Neural progenitor cell (in vitro differentiated cells): ENCODE results near the gene ANAPC16. TPM values are rescaled to one million over a fixed set of nuclear protein-coding genes. Genes with fewer than 3 reads are reported as not detected.
A peak's percentile ranks its signal among the peaks of the same experiment; 100 is the strongest.

Source experiments
- DNase-seq: peaks from one replicate; pipeline ENCODE4 v3.0.0-alpha.2; 2016; ENCODE audit warnings: low spot score
- H2AFZ ChIP-seq: fragments of 200-600 bp; sonication (generic); replicated peaks from 2 replicates; pipeline ENCODE4 v1.6.1; 2016; ENCODE audit warnings: antibody characterized with exemption
- H3F3A ChIP-seq: fragments of 200-600 bp; sonication (generic); 2 replicates; pipeline ENCODE4 v1.6.1; 2016; ENCODE audit warnings: antibody characterized with exemption, low read depth
- H3K27ac ChIP-seq: fragments of 200-600 bp; sonication (generic); 2 replicates; pipeline ENCODE4 v1.5.1; 2016; ENCODE audit warnings: mild to moderate bottlenecking
- H3K27me3 ChIP-seq: fragments of 200-600 bp; sonication (generic); 2 replicates; pipeline ENCODE4 v1.6.1; 2016; ENCODE audit warnings: mild to moderate bottlenecking, moderate library complexity
- H3K36me3 ChIP-seq: fragments of 200-600 bp; sonication (generic); 2 replicates; pipeline ENCODE4 v1.5.1; 2016
- H3K4me1 ChIP-seq: fragments of 200-600 bp; sonication (generic); 2 replicates; pipeline ENCODE4 v1.6.1; 2016; ENCODE audit warnings: mixed run types
- H3K4me2 ChIP-seq: fragments of 200-600 bp; sonication (generic); 2 replicates; pipeline ENCODE4 v1.6.1; 2016
- H3K4me3 ChIP-seq: fragments of 200-600 bp; sonication (generic); 2 replicates; pipeline ENCODE4 v1.5.1; 2016
- H3K79me2 ChIP-seq: fragments of 200-600 bp; sonication (generic); 2 replicates; pipeline ENCODE4 v1.6.1; 2016; ENCODE audit warnings: low read depth
- H3K9ac ChIP-seq: fragments of 200-600 bp; sonication (generic); 2 replicates; pipeline ENCODE4 v1.6.1; 2016
- H3K9me3 ChIP-seq: fragments of 200-600 bp; sonication (generic); 2 replicates; pipeline ENCODE4 v1.5.1; 2016; ENCODE audit warnings: low read depth
- H4K20me1 ChIP-seq: fragments of 200-600 bp; sonication (generic); 2 replicates; pipeline ENCODE4 v1.6.1; 2016; ENCODE audit warnings: low read depth
- H3K27ac Mint-ChIP-seq: 3 replicates; pipeline ENCODE4 v1.8.0; 2021; ENCODE audit warnings: mixed read lengths
- H3K27me3 Mint-ChIP-seq: 2 replicates; pipeline ENCODE4 v1.8.0; 2022; ENCODE audit warnings: low read depth, mild to moderate bottlenecking, inconsistent platforms, moderate library complexity, mixed read lengths; ENCODE audit not compliant: insufficient read depth
- H3K36me3 Mint-ChIP-seq: 3 replicates; pipeline ENCODE4 v1.8.0; 2021; ENCODE audit warnings: mixed read lengths
- H3K4me1 Mint-ChIP-seq: 3 replicates; pipeline ENCODE4 v1.8.0; 2021; ENCODE audit warnings: mixed read lengths
- H3K4me3 Mint-ChIP-seq: 3 replicates; pipeline ENCODE4 v1.8.0; 2021; ENCODE audit warnings: mild to moderate bottlenecking, moderate library complexity, mixed read lengths
- H3K9me3 Mint-ChIP-seq: 3 replicates; pipeline ENCODE4 v1.8.0; 2020; ENCODE audit warnings: mixed read lengths
- CTCF ChIP-seq: fragments of 200-600 bp; sonication (generic); IDR thresholded peaks from 2 replicates; pipeline ENCODE4 v1.5.1; 2017; ENCODE audit warnings: antibody characterized with exemption, mild to moderate bottlenecking
- EZH2 ChIP-seq: fragments of 200-600 bp; sonication (generic); IDR thresholded peaks from 2 replicates; pipeline ENCODE4 v1.6.1; 2017; ENCODE audit warnings: antibody characterized with exemption, mild to moderate bottlenecking, moderate library complexity
- EZH2phosphoT487 ChIP-seq: fragments of 200-600 bp; sonication (generic); IDR thresholded peaks from 2 replicates; pipeline ENCODE4 v1.6.1; 2017; ENCODE audit warnings: antibody characterized with exemption
- total RNA-seq: library from RNA; depleted of rRNA; stranded (reverse); fragments of >200 nt; gene quantifications from 2 replicates; pipeline ENCODE4 v1.2.3, GENCODE V29; 2015; ENCODE audit warnings: low replicate concordance

The ANAPC16 gene
- total RNA-seq, 1 donor from 2014 or later, result 217 TPM

GRCh38 chr10:72241691-72242252, 26.0 kb downstream of the ANAPC16 start:
- Mint-ChIP-seq H3K9me3 (no peaks in the 10 kb centered on the region), H3K36me3 (peaks cover 8% of the 10 kb centered on the region), H3K4me3 (no peak overlapping the region), H3K27me3 (peaks cover 4% of the 10 kb centered on the region), H3K4me1 (peaks cover 33% of the 10 kb centered on the region), H3K27ac (peak overlapping the region; percentile 46)
- no peak for DNase-seq
- Histone ChIP-seq H3K9me3 (no peaks in the 10 kb centered on the region), H3K27ac (no peak overlapping the region), H3K4me1 (peaks cover 3% of the 10 kb centered on the region), H3K9ac (no peak overlapping the region), H3F3A (peaks cover 3% of the 10 kb centered on the region), H4K20me1 (no peaks in the 10 kb centered on the region), H3K79me2 (no peaks in the 10 kb centered on the region), H2AFZ (no peak overlapping the region), H3K4me3 (no peak overlapping the region), H3K27me3 (no peaks in the 10 kb centered on the region), H3K36me3 (no peaks in the 10 kb centered on the region), H3K4me2 (no peak overlapping the region)
- no peak for TF ChIP-seq EZH2
- no peak for TF ChIP-seq EZH2phosphoT487
- TF ChIP-seq CTCF, result no peak

DNA sequence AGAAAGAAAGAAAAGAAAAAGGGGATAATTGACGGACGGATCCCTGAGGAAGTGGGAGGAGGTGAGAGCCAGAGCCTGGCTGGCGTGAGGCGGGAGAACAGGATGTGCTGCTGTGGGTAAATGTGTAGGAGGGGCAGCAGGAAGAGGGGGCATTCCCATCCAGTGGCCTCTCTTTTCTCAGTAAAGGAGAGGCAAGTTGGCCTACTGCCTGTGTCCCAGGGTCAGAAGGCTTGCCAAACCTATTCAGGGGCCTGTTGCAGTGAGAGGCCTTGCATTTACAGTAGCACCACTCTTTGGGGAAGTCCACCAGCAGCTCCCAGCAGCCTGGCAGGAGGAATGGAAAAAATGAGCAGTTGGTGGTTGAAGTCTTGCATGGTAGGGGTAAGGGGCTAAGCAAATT, 26.9 kb downstream of the ANAPC16 start:
- TF ChIP-seq CTCF (no peak), EZH2phosphoT487 (no peak), EZH2 (no peak)
- H3K4me1 Mint-ChIP-seq, result peaks cover 36% of the 10 kb centered on the region

GRCh38 chr10:72243822-72244437, 28.1 kb downstream of the ANAPC16 start:
- no peak overlapping the region for H2AFZ ChIP-seq
- Mint-ChIP-seq H3K36me3 (peaks cover 3% of the 10 kb centered on the region), H3K9me3 (no peaks in the 10 kb centered on the region), H3K27ac (peak overlapping the region; percentile 47), H3K27me3 (peaks cover 4% of the 10 kb centered on the region), H3K4me3 (no peak overlapping the region), H3K4me1 (peaks cover 49% of the 10 kb centered on the region)
- TF ChIP-seq CTCF (no peak), EZH2 (no peak), EZH2phosphoT487 (no peak)
- no peaks in the 10 kb centered on the region for H3K79me2 ChIP-seq
- no peaks in the 10 kb centered on the region for H3K9me3 ChIP-seq
- H3K9ac ChIP-seq, result no peak overlapping the region
- H4K20me1 ChIP-seq, result no peaks in the 10 kb centered on the region
- peaks cover 11% of the 10 kb centered on the region for H3F3A ChIP-seq
- no peak for DNase-seq
- H3K4me2 ChIP-seq, result no peak overlapping the region
- H3K36me3 ChIP-seq, result no peaks in the 10 kb centered on the region
- H3K4me1 ChIP-seq, result peaks cover 22% of the 10 kb centered on the region
- H3K4me3 ChIP-seq, result no peak overlapping the region
- H3K27me3 ChIP-seq, result no peaks in the 10 kb centered on the region
- no peak overlapping the region for H3K27ac ChIP-seq

More for the DNA sequence above, 26.9 kb downstream of the ANAPC16 start:
- Histone ChIP-seq H3K27me3 (no peaks in the 10 kb centered on the region), H3K27ac (no peak overlapping the region), H3K4me1 (peaks cover 9% of the 10 kb centered on the region), H3K9me3 (no peaks in the 10 kb centered on the region), H3F3A (peaks cover 5% of the 10 kb centered on the region), H2AFZ (peak overlapping the region; percentile 18), H3K4me2 (no peak overlapping the region), H3K9ac (no peak overlapping the region), H3K79me2 (no peaks in the 10 kb centered on the region), H3K36me3 (no peaks in the 10 kb centered on the region), H4K20me1 (no peaks in the 10 kb centered on the region), H3K4me3 (no peak overlapping the region)
- no peaks in the 10 kb centered on the region for H3K9me3 Mint-ChIP-seq
- DNase-seq, result no peak
- peaks cover 6% of the 10 kb centered on the region for H3K36me3 Mint-ChIP-seq
- H3K27ac Mint-ChIP-seq, result peak overlapping the region; percentile 95
- H3K4me3 Mint-ChIP-seq, result peak overlapping the region; percentile 9
- H3K27me3 Mint-ChIP-seq, result peaks cover 4% of the 10 kb centered on the region
